GM12891 (cell line): ENCODE measurements around the gene TSEN2.

Experiments used
- POLR2A ChIP-seq: IDR thresholded peaks from 2 replicates; pipeline ENCODE4 v1.6.1; 2011; ENCODE audit warnings: low read depth, low read length, control low read depth
- POLR2AphosphoS5 ChIP-seq: IDR thresholded peaks from 2 replicates; pipeline ENCODE4 v1.6.1; 2011; ENCODE audit warnings: low read depth, low read length, control low read depth
- SPI1 ChIP-seq: IDR thresholded peaks from 2 replicates; pipeline ENCODE4 v1.6.1; 2011; ENCODE audit warnings: low read depth, low read length, control low read depth
- TAF1 ChIP-seq: IDR thresholded peaks from 2 replicates; pipeline ENCODE4 v1.6.1; 2011; ENCODE audit warnings: low read depth, low read length, control low read depth

- TF ChIP-seq TAF1: no peak
- TF ChIP-seq POLR2AphosphoS5: no peak
- TF ChIP-seq POLR2A: no peak
- no peak for TF ChIP-seq SPI1
These were observed 15.2 kb downstream of the TSEN2 start for GRCh38 chr3:12499474-12499873.
